IMR-90 (cell line): ENCODE results near the gene ADARB2.

Source experiments
- BHLHE40 ChIP-seq: fragments of 150-350 bp; IDR thresholded peaks from 2 replicates; pipeline ENCODE4 v1.6.1; 2016; ENCODE audit warnings: mild to moderate bottlenecking, low read depth, low read length
- CEBPB ChIP-seq: IDR thresholded peaks from 2 replicates; pipeline ENCODE4 v1.6.1; 2012; ENCODE audit warnings: low read depth, low read length, improper control_type of control experiment
- FOS ChIP-seq: fragments of 150-350 bp; IDR thresholded peaks from 2 replicates; pipeline ENCODE4 v1.6.1; 2016; ENCODE audit warnings: low read depth, low read length
- MAFK ChIP-seq: IDR thresholded peaks from 2 replicates; pipeline ENCODE4 v1.6.1; 2012; ENCODE audit warnings: low read depth, low read length, improper control_type of control experiment
- MAZ ChIP-seq: IDR thresholded peaks from 2 replicates; pipeline ENCODE4 v1.6.1; 2012; ENCODE audit warnings: low read depth, mild to moderate bottlenecking, low read length, improper control_type of control experiment, moderate library complexity, borderline replicate concordance
- MXI1 ChIP-seq: IDR thresholded peaks from 2 replicates; pipeline ENCODE4 v1.6.1; 2012; ENCODE audit warnings: low read depth, mild to moderate bottlenecking, low read length, moderate library complexity, borderline replicate concordance
- NFE2L2 ChIP-seq: fragments of 150-350 bp; IDR thresholded peaks from 2 replicates; pipeline ENCODE4 v1.6.1; 2016; ENCODE audit warnings: low read depth, mild to moderate bottlenecking, low read length
- POLR2A ChIP-seq: IDR thresholded peaks from 2 replicates; pipeline ENCODE4 v1.6.1; 2012; ENCODE audit warnings: mild to moderate bottlenecking, low read depth, low read length
- RAD21 ChIP-seq: IDR thresholded peaks from 2 replicates; pipeline ENCODE4 v1.6.1; 2012; ENCODE audit warnings: low read length, improper control_type of control experiment
- RCOR1 ChIP-seq: IDR thresholded peaks from 2 replicates; pipeline ENCODE4 v1.6.1; 2012; ENCODE audit warnings: mild to moderate bottlenecking, low read length, improper control_type of control experiment; ENCODE audit not compliant: insufficient replicate concordance
- RFX5 ChIP-seq: IDR thresholded peaks from 2 replicates; pipeline ENCODE4 v1.8.0; 2012; ENCODE audit warnings: low read depth, mild to moderate bottlenecking, low read length, moderate library complexity
- SMC3 ChIP-seq: fragments of 150-350 bp; IDR thresholded peaks from 2 replicates; pipeline ENCODE4 v1.6.1; 2016; ENCODE audit warnings: low read depth, mild to moderate bottlenecking, antibody characterized with exemption, low read length, moderate library complexity
- TF ChIP-seq, protein P1 (sequence below): conservative IDR thresholded peaks from 2 replicates; pipeline ENCODE4 v1.5.1; 2012; ENCODE audit warnings: mild to moderate bottlenecking, low read depth, low read length, improper control_type of control experiment
- TF ChIP-seq, protein P2 (sequence below): fragments of 150-350 bp; IDR thresholded peaks from 2 replicates; pipeline ENCODE4 v1.6.1; 2017; ENCODE audit warnings: mild to moderate bottlenecking, antibody characterized with exemption, low read length, low read depth

DNA sequence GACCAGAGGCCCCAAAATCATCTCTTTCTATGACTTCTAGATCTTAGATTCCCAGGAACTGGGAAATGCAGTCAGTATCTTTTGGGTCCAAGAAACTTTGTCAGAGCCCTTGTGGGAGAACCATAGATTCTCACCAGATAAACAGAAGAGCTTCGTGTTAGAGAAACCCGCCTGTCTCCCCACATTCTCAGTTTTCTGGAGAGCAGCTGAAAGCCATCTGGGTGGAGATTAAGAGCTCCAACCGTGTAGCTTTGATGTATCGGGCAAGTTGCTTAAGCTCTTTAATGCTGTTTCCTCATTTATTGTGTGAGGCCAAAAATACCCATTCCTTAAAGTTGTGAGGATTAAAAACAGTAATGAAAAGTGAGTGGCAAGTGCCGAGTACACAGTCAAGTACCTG, 573.5 kb downstream of the ADARB2 start:
- TF ChIP-seq MAFK = no peak
- TF ChIP-seq, protein P1, sequence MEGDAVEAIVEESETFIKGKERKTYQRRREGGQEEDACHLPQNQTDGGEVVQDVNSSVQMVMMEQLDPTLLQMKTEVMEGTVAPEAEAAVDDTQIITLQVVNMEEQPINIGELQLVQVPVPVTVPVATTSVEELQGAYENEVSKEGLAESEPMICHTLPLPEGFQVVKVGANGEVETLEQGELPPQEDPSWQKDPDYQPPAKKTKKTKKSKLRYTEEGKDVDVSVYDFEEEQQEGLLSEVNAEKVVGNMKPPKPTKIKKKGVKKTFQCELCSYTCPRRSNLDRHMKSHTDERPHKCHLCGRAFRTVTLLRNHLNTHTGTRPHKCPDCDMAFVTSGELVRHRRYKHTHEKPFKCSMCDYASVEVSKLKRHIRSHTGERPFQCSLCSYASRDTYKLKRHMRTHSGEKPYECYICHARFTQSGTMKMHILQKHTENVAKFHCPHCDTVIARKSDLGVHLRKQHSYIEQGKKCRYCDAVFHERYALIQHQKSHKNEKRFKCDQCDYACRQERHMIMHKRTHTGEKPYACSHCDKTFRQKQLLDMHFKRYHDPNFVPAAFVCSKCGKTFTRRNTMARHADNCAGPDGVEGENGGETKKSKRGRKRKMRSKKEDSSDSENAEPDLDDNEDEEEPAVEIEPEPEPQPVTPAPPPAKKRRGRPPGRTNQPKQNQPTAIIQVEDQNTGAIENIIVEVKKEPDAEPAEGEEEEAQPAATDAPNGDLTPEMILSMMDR = no peak
- TF ChIP-seq POLR2A = no peak
- TF ChIP-seq NFE2L2 = no peak
- no peak for TF ChIP-seq MXI1
- TF ChIP-seq SMC3 = no peak
- TF ChIP-seq, protein P2, sequence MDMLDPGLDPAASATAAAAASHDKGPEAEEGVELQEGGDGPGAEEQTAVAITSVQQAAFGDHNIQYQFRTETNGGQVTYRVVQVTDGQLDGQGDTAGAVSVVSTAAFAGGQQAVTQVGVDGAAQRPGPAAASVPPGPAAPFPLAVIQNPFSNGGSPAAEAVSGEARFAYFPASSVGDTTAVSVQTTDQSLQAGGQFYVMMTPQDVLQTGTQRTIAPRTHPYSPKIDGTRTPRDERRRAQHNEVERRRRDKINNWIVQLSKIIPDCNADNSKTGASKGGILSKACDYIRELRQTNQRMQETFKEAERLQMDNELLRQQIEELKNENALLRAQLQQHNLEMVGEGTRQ = no peak
- no peak for TF ChIP-seq RFX5
- TF ChIP-seq RCOR1 = no peak
- TF ChIP-seq CEBPB = no peak
- TF ChIP-seq RAD21 = no peak
- no peak for TF ChIP-seq BHLHE40
- TF ChIP-seq MAZ = no peak
- TF ChIP-seq FOS = no peak
